Memory B cell (primary cell): ENCODE measurements around the gene ENTPD1.
"Not testable (repeated sequence)": the region's sequence is repeated elsewhere in the genome, so short reads cannot be mapped to it uniquely, and the experiment has no call there.

ENCODE experiments used
- ATAC-seq: fragments of 150-1000 bp; cut with Tn5 transposase; 2 replicates; pipeline ENCODE4 v1.10.0; 2021; ENCODE audit warnings: low read depth, mild to moderate bottlenecking, moderate library complexity
- DNase-seq, 2 donors: peaks; one replicate each; pipeline ENCODE4 v3.0.0; 2022; ENCODE audit warnings: low spot score in 2 of 2
- H3K27ac Mint-ChIP-seq: one replicate; pipeline ENCODE4 v1.8.0; 2022; ENCODE audit warnings: mild to moderate bottlenecking, moderate library complexity, mixed read lengths
- H3K27me3 Mint-ChIP-seq: one replicate; pipeline ENCODE4 v1.8.0; 2022; ENCODE audit warnings: mixed read lengths
- H3K36me3 Mint-ChIP-seq: one replicate; pipeline ENCODE4 v1.8.0; 2022; ENCODE audit warnings: mild to moderate bottlenecking, mixed read lengths
- H3K4me1 Mint-ChIP-seq: one replicate; pipeline ENCODE4 v1.8.0; 2022; ENCODE audit warnings: mixed read lengths
- H3K4me3 Mint-ChIP-seq: one replicate; pipeline ENCODE4 v1.8.0; 2022; ENCODE audit warnings: mild to moderate bottlenecking, moderate library complexity, mixed read lengths
- H3K9me3 Mint-ChIP-seq: one replicate; pipeline ENCODE4 v1.8.0; 2022; ENCODE audit warnings: mixed read lengths

ENTPD1 gene

DNA sequence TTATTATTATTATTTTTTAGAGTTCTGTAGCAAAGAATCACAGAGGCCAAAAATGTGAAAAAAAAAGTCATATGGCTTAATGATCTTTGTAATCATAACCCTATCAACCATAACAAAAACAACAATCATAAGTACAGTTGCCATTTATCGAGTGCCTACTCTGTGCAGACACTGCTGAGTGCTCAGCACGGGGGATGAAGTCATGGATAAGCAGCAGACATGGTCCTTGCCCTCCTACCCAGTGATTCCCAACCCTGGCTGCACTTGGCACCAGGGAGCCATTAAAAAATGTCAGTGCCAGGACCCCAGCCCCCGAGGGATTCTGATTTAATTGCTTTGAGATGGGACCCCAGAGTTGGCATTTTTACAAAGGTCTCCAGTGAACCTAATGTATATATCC, 38.2 kb downstream of the ENTPD1 start:
- no peak for DNase-seq
- Mint-ChIP-seq H3K4me3 (no peak overlapping the region), H3K27ac (peak overlapping the region; percentile 95), H3K9me3 (no peaks in the 10 kb centered on the region), H3K4me1 (peaks cover 71% of the 10 kb centered on the region), H3K36me3 (peaks cover 10% of the 10 kb centered on the region), H3K27me3 (no peaks in the 10 kb centered on the region)
- no peak for ATAC-seq

- Mint-ChIP-seq H3K9me3 (peaks cover 2% of the 10 kb centered on the region), H3K36me3 (peaks cover 13% of the 10 kb centered on the region), H3K27ac (peak overlapping the region; percentile 95), H3K27me3 (no peaks in the 10 kb centered on the region), H3K4me1 (peaks cover 80% of the 10 kb centered on the region), H3K4me3 (no peak overlapping the region)
- no peak for ATAC-seq
- DNase-seq: no peak
These were observed 39.6 kb downstream of the ENTPD1 start for GRCh38 chr10:95795602-95796001.

- Mint-ChIP-seq H3K4me1 (peaks cover 73% of the 10 kb centered on the region), H3K27ac (peak overlapping the region; percentile 95), H3K27me3 (no peaks in the 10 kb centered on the region), H3K4me3 (no peak overlapping the region), H3K9me3 (peaks cover 2% of the 10 kb centered on the region), H3K36me3 (peaks cover 13% of the 10 kb centered on the region)
- DNase-seq: no peak
- ATAC-seq: peak; percentile 30
These were observed 40.5 kb downstream of the ENTPD1 start for GRCh38 chr10:95796504-95796903.

GRCh38 chr10:95798096-95798855, 42.3 kb downstream of the ENTPD1 start:
- ATAC-seq (no peak), DNase-seq (no peak)
- H3K4me1 Mint-ChIP-seq: peaks cover 63% of the 10 kb centered on the region
- peaks cover 2% of the 10 kb centered on the region for H3K9me3 Mint-ChIP-seq
- H3K27me3 Mint-ChIP-seq: no peaks in the 10 kb centered on the region
- H3K4me3 Mint-ChIP-seq: no peak overlapping the region
- H3K27ac Mint-ChIP-seq: peak overlapping the region; percentile 95
- peaks cover 13% of the 10 kb centered on the region for H3K36me3 Mint-ChIP-seq

GRCh38 chr10:95800286-95800685, 44.3 kb downstream of the ENTPD1 start:
- peak overlapping the region; percentile 88 for H3K27ac Mint-ChIP-seq

GRCh38 chr10:95806687-95807380, 50.9 kb downstream of the ENTPD1 start:
- H3K4me1 Mint-ChIP-seq: peaks cover 41% of the 10 kb centered on the region
- peak overlapping the region; percentile 66 for H3K4me3 Mint-ChIP-seq
- H3K27ac Mint-ChIP-seq: peak overlapping the region; percentile 79
- ATAC-seq: peak; percentile 69
- DNase-seq, H3K9me3 Mint-ChIP-seq, H3K27me3 Mint-ChIP-seq: not testable (repeated sequence)
- peaks cover 15% of the 10 kb centered on the region for H3K36me3 Mint-ChIP-seq

More at GRCh38 chr10:95800286-95800685, 44.3 kb downstream of the ENTPD1 start:
- H3K9me3 Mint-ChIP-seq, H3K27me3 Mint-ChIP-seq, ATAC-seq, DNase-seq: not testable (repeated sequence)
- Mint-ChIP-seq H3K36me3 (peaks cover 21% of the 10 kb centered on the region), H3K4me1 (peaks cover 65% of the 10 kb centered on the region), H3K4me3 (peak overlapping the region; percentile 47)

- not testable (repeated sequence) for DNase-seq, H3K9me3 Mint-ChIP-seq, ATAC-seq, H3K27me3 Mint-ChIP-seq
- peak overlapping the region; percentile 38 for H3K27ac Mint-ChIP-seq
- H3K4me1 Mint-ChIP-seq: peaks cover 42% of the 10 kb centered on the region
- H3K36me3 Mint-ChIP-seq: peaks cover 14% of the 10 kb centered on the region
- H3K4me3 Mint-ChIP-seq: peak overlapping the region; percentile 32
These were observed 52.8 kb downstream of the ENTPD1 start for GRCh38 chr10:95808705-95809308.

DNA sequence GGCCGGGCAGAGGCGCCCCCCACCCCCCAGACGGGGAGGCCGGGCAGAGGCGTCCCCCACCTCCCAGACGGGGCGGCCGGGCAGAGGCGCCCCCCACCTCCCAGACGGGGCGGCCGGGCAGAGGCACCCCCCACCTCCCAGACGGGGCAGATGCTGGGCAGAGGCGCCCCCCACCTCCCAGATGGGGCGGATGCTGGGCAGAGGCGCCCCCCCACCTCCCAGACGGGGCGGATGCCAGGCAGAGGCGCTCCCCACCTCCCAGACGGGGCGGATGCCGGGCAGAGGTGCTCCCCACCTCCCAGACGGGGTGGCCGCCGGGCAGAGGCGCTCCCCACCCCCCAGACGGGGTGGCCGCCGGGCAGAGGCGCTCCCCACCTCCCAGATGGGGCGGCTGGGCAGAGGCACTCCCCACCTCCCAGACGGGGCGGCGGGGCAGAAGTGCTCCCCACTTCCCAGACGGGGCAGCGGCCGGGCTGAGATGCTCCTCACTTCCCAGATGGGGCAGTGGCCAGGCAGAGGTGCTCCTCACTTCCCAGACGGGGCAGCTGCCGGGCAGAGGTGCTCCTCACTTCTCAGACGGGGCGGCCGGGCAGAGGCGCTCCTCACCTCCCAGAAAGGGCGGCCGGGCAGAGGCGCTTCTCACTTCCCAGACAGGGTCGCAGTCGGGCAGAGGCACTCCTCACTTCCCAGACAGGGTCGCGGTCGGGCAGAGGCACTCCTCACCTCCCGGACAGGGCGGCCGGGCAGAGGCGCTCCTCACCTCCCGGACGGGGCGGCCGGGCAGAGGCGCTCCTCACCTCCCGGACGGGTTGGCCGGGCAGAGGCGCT, 53.6 kb downstream of the ENTPD1 start:
- ATAC-seq: no peak
- Mint-ChIP-seq H3K9me3 (no peaks in the 10 kb centered on the region), H3K4me3 (no peak overlapping the region), H3K27me3 (no peaks in the 10 kb centered on the region), H3K4me1 (peaks cover 42% of the 10 kb centered on the region), H3K36me3 (peaks cover 7% of the 10 kb centered on the region), H3K27ac (no peak overlapping the region)
- no peak for DNase-seq

- Mint-ChIP-seq H3K36me3 (peaks cover 11% of the 10 kb centered on the region), H3K4me3 (peak overlapping the region; percentile 49), H3K27me3 (no peaks in the 10 kb centered on the region), H3K4me1 (peaks cover 39% of the 10 kb centered on the region), H3K27ac (peak overlapping the region; percentile 93), H3K9me3 (no peaks in the 10 kb centered on the region)
- DNase-seq: no peak
- peak; percentile 63 for ATAC-seq
These were observed 54.4 kb downstream of the ENTPD1 start for GRCh38 chr10:95810198-95810976.

GRCh38 chr10:95813054-95813685, 57.2 kb downstream of the ENTPD1 start:
- Mint-ChIP-seq H3K27me3 (no peaks in the 10 kb centered on the region), H3K9me3 (peaks cover 1% of the 10 kb centered on the region), H3K36me3 (peaks cover 20% of the 10 kb centered on the region), H3K4me3 (no peak overlapping the region), H3K27ac (no peak overlapping the region), H3K4me1 (peaks cover 33% of the 10 kb centered on the region)
- ATAC-seq (no peak), DNase-seq (no peak)

GRCh38 chr10:95814011-95814727, 58.2 kb downstream of the ENTPD1 start:
- no peaks in the 10 kb centered on the region for H3K27me3 Mint-ChIP-seq
- ATAC-seq: peak; percentile 19
- peaks cover 35% of the 10 kb centered on the region for H3K4me1 Mint-ChIP-seq
- no peak overlapping the region for H3K4me3 Mint-ChIP-seq
- peak overlapping the region; percentile 33 for H3K27ac Mint-ChIP-seq
- DNase-seq: no peak
- H3K36me3 Mint-ChIP-seq: peaks cover 19% of the 10 kb centered on the region
- peaks cover 1% of the 10 kb centered on the region for H3K9me3 Mint-ChIP-seq

DNA sequence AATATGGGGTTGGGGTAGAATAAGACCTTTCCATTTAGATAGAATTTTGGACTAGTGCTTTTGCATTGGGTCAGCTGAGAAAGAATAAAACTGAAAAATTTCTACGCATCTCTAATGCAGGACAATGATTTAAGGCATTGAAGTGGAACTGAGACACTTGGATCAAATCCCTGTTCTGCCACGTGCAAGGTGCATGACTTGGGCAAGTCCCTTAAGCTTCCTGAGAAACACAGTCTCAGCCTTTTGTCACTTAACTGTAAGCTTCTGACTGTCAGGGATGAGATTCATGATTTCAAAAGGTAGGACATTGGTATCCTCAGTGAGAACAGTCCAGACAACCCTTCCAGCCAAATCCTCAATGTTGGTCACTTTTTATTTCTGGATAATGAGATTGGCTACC, 59.2 kb downstream of the ENTPD1 start:
- ATAC-seq: no peak
- DNase-seq: no peak
- peak overlapping the region; percentile 42 for H3K27ac Mint-ChIP-seq
- H3K9me3 Mint-ChIP-seq: peaks cover 1% of the 10 kb centered on the region
- no peaks in the 10 kb centered on the region for H3K27me3 Mint-ChIP-seq
- H3K4me1 Mint-ChIP-seq: peaks cover 40% of the 10 kb centered on the region
- H3K36me3 Mint-ChIP-seq: peaks cover 19% of the 10 kb centered on the region
- H3K4me3 Mint-ChIP-seq: no peak overlapping the region
